CD14-positive monocyte (primary cell): ENCODE measurements around the gene TULP3. TPM values are rescaled to one million over a fixed set of nuclear protein-coding genes. Genes with fewer than 3 reads are reported as not detected.

Experiments used
- DNase-seq, 3 donors: peaks; one replicate each; pipeline ENCODE4 v3.0.0-alpha.2; 2011 to 2022
- H2AFZ ChIP-seq: 2 replicates; pipeline ENCODE4 v1.6.0; 2012; ENCODE audit warnings: mild to moderate bottlenecking, low read depth, low read length, inconsistent platforms; ENCODE audit not compliant: insufficient read depth, poor library complexity, severe bottlenecking
- H3K27ac ChIP-seq, 2 donors: 1 replicate in 1 of 2; 2 replicates in 1 of 2; pipeline ENCODE4 v1.5.1; 2012 to 2013; ENCODE audit warnings: low read length in 2 of 2, control low read depth in 1 of 2, inconsistent platforms in 1 of 2, low read depth in 1 of 2, mild to moderate bottlenecking in 1 of 2
- H3K27me3 ChIP-seq, 2 donors: one replicate each; pipeline versions ENCODE4 v1.6.0 to v1.6.1; 2011 to 2013; ENCODE audit warnings: low read length in 2 of 2; ENCODE audit not compliant: control insufficient read depth in 2 of 2, insufficient read depth in 2 of 2
- H3K36me3 ChIP-seq, 2 donors: replicated peaks in 1 of 2; 1 replicate in 1 of 2; 2 replicates in 1 of 2; pipeline versions ENCODE4 v1.5.1 to v1.6.1; 2012 to 2013; ENCODE audit warnings: low read length in 2 of 2, control low read depth in 1 of 2, inconsistent platforms in 1 of 2, mild to moderate bottlenecking in 1 of 2; ENCODE audit not compliant: insufficient read depth in 2 of 2, control insufficient read depth in 1 of 2
- H3K4me1 ChIP-seq, 2 donors: 1 replicate in 1 of 2; 2 replicates in 1 of 2; pipeline versions ENCODE4 v1.5.1 to v1.6.1; 2012 to 2013; ENCODE audit warnings: low read length in 2 of 2, control low read depth in 1 of 2, inconsistent platforms in 1 of 2, mild to moderate bottlenecking in 1 of 2, moderate library complexity in 1 of 2; ENCODE audit not compliant: insufficient read depth in 2 of 2, control insufficient read depth in 1 of 2
- H3K4me2 ChIP-seq: replicated peaks from 2 replicates; pipeline ENCODE3; 2012; ENCODE audit warnings: low read length, moderate library complexity, mild to moderate bottlenecking; ENCODE audit not compliant: poor library complexity, severe bottlenecking; ENCODE audit errors: extremely low read depth
- H3K4me3 ChIP-seq, 3 experiments: fragments of 200-600 bp in 1 of 3; sonication (generic) in 1 of 3; replicated peaks in 1 of 3; 1 replicate in 2 of 3; 2 replicates in 1 of 3; pipeline ENCODE4 v1.5.1; 2011 to 2013; ENCODE audit warnings: low read length in 3 of 3, mild to moderate bottlenecking in 3 of 3, control low read depth in 2 of 3, low read depth in 2 of 3, inconsistent platforms in 1 of 3, moderate library complexity in 1 of 3
- H3K79me2 ChIP-seq: 2 replicates; pipeline ENCODE4 v1.6.0; 2012; ENCODE audit warnings: mild to moderate bottlenecking, control low read depth, inconsistent platforms, low read length, moderate library complexity; ENCODE audit not compliant: insufficient read depth
- H3K9ac ChIP-seq: 2 replicates; pipeline ENCODE4 v1.6.0; 2017; ENCODE audit warnings: low read length, mild to moderate bottlenecking; ENCODE audit not compliant: insufficient read depth, poor library complexity, severe bottlenecking
- H3K9me3 ChIP-seq, 2 donors: replicated peaks in 1 of 2; 1 replicate in 1 of 2; 2 replicates in 1 of 2; pipeline versions ENCODE4 v1.5.1 to v1.6.1; 2012 to 2013; ENCODE audit warnings: low read length in 2 of 2, control low read depth in 1 of 2; ENCODE audit not compliant: control insufficient read depth in 1 of 2, insufficient read depth in 1 of 2
- H4K20me1 ChIP-seq: 2 replicates; pipeline ENCODE4 v1.6.0; 2012; ENCODE audit warnings: mild to moderate bottlenecking, low read length, control low read depth, moderate library complexity; ENCODE audit not compliant: insufficient read depth
- H3K27ac Mint-ChIP-seq, 7 donors: one replicate each; pipeline ENCODE4 v1.8.0; 2020; ENCODE audit warnings: mild to moderate bottlenecking in 7 of 7, mixed read lengths in 7 of 7, moderate library complexity in 6 of 7, inconsistent platforms in 2 of 7
- H3K27me3 Mint-ChIP-seq, 3 donors: one replicate each; pipeline ENCODE4 v1.8.0; 2021 to 2022; ENCODE audit warnings: low read depth in 3 of 3, mild to moderate bottlenecking in 3 of 3, mixed read lengths in 3 of 3, moderate library complexity in 3 of 3, inconsistent platforms in 1 of 3
- H3K36me3 Mint-ChIP-seq, 2 donors: one replicate each; pipeline ENCODE4 v1.8.0; 2020; ENCODE audit warnings: mixed read lengths in 2 of 2, inconsistent platforms in 1 of 2, mild to moderate bottlenecking in 1 of 2
- H3K4me1 Mint-ChIP-seq: one replicate; pipeline ENCODE4 v1.8.0; 2020; ENCODE audit warnings: mild to moderate bottlenecking, mixed read lengths
- H3K4me3 Mint-ChIP-seq, 2 donors: one replicate each; pipeline ENCODE4 v1.8.0; 2020; ENCODE audit warnings: mild to moderate bottlenecking in 2 of 2, mixed read lengths in 2 of 2, moderate library complexity in 1 of 2
- H3K9me3 Mint-ChIP-seq, 7 donors: one replicate each; pipeline ENCODE4 v1.8.0; 2020 to 2022; ENCODE audit warnings: mixed read lengths in 7 of 7, mild to moderate bottlenecking in 6 of 7, moderate library complexity in 6 of 7, inconsistent platforms in 2 of 7
- CTCF ChIP-seq: fragments of 200-600 bp; IDR thresholded peaks from one replicate; pipeline ENCODE4 v1.8.0; 2022; ENCODE audit warnings: antibody characterized with exemption, mild to moderate bottlenecking
- WGBS: methylation state at CpG from one replicate; pipeline ENCODE4 v1.1.5; 2013; ENCODE audit warnings: missing lambda C conversion rate; ENCODE audit not compliant: insufficient coverage; 5-methylcytosine and 5-hydroxymethylcytosine counted together
- intact Hi-C, 2 donors: fragments of 100-400 bp; cut with micrococcal nuclease; formaldehyde crosslinking; loops; one replicate each; pipeline versions ENCODE4 v1.15.0 to v1.15.1; 2023
- polyA plus RNA-seq, 3 donors: library from polyadenylated mRNA; depleted of rRNA in 1 of 3; unstranded in 2 of 3; stranded (reverse) in 1 of 3; fragments of 300-500 nt in 2 of 3; fragments of >200 nt in 1 of 3; fragmentation: Illumina TruSeq in 2 of 3; gene quantifications; 1 replicate in 2 of 3; 2 replicates in 1 of 3; pipeline ENCODE4 v1.2.3, GENCODE V29; 2012 to 2021

Gene TULP3
- polyA plus RNA-seq, 3 donors = 1.7 to 3.6 (median 2.3) TPM

GRCh38 chr12:2963154-2963759, 72.6 kb downstream of the TULP3 start:
- no peak overlapping the region for H3K27ac Mint-ChIP-seq
- no peak overlapping the region for H3K27ac ChIP-seq
- no peak overlapping the region for H3K4me3 ChIP-seq
- H3K4me1 Mint-ChIP-seq = peaks cover 14% of the 10 kb centered on the region
- intact Hi-C loops = no loop called here
- peaks cover 0 to 4% of the 10 kb centered on the region in 2 donors for H3K36me3 Mint-ChIP-seq
- H3K4me2 ChIP-seq = no peak overlapping the region
- no peaks in the 10 kb centered on the region for H4K20me1 ChIP-seq
- no peak overlapping the region for H3K9ac ChIP-seq
- peaks cover 22 to 42% of the 10 kb centered on the region in 2 donors for H3K27me3 ChIP-seq
- H3K9me3 ChIP-seq = peaks cover 0 to 12% of the 10 kb centered on the region in 2 donors
- peaks cover 29 to 65% (median 43%) of the 10 kb centered on the region in 3 donors for H3K27me3 Mint-ChIP-seq
- peaks cover 0 to 14% (median 1%) of the 10 kb centered on the region in 7 donors for H3K9me3 Mint-ChIP-seq
- no peak for DNase-seq
- no peak overlapping the region for H3K4me3 Mint-ChIP-seq
- TF ChIP-seq CTCF = no peak
- H3K4me1 ChIP-seq = no peaks in the 10 kb centered on the region
- no peaks in the 10 kb centered on the region for H3K36me3 ChIP-seq
- 62% methylated on average over 2 of the region's 9 CpGs for WGBS
- no peak overlapping the region for H2AFZ ChIP-seq
- no peaks in the 10 kb centered on the region for H3K79me2 ChIP-seq

GRCh38 chr12:2963760-2964292, 73.1 kb downstream of the TULP3 start:
- Histone ChIP-seq H3K79me2 (no peaks in the 10 kb centered on the region), H2AFZ (no peak overlapping the region), H3K27me3 (peaks cover 18 to 37% of the 10 kb centered on the region in 2 donors), H3K27ac (no peak overlapping the region), H3K9me3 (peaks cover 0 to 8% of the 10 kb centered on the region in 2 donors), H3K9ac (no peak overlapping the region), H3K36me3 (no peaks in the 10 kb centered on the region), H3K4me2 (no peak overlapping the region), H3K4me1 (no peaks in the 10 kb centered on the region), H3K4me3 (no peak overlapping the region), H4K20me1 (no peaks in the 10 kb centered on the region)
- peaks cover 0 to 9% (median 1%) of the 10 kb centered on the region in 7 donors for H3K9me3 Mint-ChIP-seq
- H3K36me3 Mint-ChIP-seq = peaks cover 0 to 4% of the 10 kb centered on the region in 2 donors
- peaks cover 11% of the 10 kb centered on the region for H3K4me1 Mint-ChIP-seq
- no peak for TF ChIP-seq CTCF
- no peak overlapping the region for H3K4me3 Mint-ChIP-seq
- DNase-seq = no peak
- peaks cover 27 to 59% (median 38%) of the 10 kb centered on the region in 3 donors for H3K27me3 Mint-ChIP-seq
- H3K27ac Mint-ChIP-seq = no peak overlapping the region
- intact Hi-C loops = no loop called here
- 59% methylated on average over 12 of the region's 15 CpGs for WGBS
